HG03378 (cell line): Measurements from ENCODE around the gene EME2.
"Not testable (repeated sequence)": the region's sequence is repeated elsewhere in the genome, so short reads cannot be mapped to it uniquely, and the experiment has no call there.

ENCODE experiments used
- ATAC-seq: cut with Tn5 transposase; IDR thresholded peaks from one replicate; pipeline ENCODE4 v1.9.1; 2021; ENCODE audit warnings: mild to moderate bottlenecking, moderate library complexity; ENCODE audit not compliant: unreplicated experiment

The EME2 gene

GRCh38 chr16:1790611-1791255, 18.1 kb downstream of the EME2 start:
- ATAC-seq, result no peak

DNA sequence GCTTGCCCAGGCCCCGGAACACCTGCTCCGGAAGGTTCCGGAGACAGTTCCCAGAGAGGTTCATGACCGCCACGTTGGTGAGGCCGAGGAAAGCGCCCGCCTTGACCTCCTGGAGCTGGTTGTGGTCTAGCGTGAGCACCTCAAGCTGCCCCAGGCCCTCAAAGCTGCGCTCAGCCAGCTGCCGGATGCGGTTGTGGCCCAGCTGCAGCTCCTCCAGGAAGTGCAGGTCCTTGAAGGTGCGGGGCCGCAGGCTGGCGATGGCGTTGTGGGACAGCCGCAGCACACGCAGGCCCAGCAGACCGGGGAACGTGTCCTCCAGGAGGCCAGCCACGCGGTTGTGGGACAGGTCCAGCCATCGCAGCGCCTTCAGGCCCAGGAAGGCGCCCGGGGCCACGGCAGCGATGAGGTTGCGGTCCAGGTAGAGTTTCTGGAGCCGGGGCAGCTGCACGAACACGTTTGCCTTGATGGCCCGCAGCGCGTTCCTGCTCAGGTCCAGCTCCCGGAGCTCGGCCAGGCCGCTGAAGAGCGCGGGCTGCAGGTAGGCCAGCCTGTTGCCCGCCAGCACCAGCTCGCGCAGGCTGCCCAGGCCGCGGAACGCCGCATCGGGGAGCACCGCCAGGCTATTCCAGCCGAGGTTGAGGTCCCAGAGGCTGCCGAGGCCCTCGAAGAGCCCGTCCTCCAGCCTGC, 18.8 kb downstream of the EME2 start:
- ATAC-seq, result no peak

GRCh38 chr16:1791943-1792812, 19.6 kb downstream of the EME2 start:
- no peak for ATAC-seq

DNA sequence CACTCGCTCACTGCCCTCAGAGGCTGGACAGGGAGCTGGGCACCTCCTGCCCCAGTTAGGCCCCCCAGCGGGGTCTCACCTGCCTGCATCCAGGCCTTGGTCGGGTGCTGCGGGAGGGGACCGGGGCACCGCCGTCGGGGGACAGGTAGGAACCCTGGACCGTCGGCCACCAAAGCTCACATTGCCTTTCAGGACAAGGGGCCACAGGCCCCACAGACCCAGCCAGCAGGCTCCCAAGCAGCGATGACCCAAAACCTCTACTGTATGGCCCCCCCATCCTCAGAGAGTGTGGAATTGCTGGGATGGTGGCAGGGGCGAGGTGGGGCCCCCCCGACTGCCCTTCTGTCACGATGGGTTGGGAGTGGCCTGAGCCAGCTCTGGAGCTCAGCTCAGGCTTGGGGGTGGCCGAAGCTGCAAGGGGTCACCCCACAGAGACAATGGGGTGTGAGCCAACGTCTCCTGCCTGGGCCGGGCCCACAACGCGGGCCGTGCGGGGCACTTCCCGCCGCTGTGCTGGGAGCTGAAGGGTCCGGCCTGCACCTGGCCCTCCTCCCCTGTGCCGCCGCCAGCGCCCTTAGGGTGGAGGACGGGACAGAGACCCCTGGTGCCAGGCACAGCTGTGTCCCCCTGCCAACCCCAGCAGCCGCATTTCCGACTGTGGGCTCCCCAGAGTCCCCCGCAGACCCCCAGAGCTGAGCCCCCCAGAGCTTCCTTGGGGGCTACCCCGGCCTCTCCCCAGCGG, 20.4 kb downstream of the EME2 start:
- ATAC-seq, result no peak

DNA sequence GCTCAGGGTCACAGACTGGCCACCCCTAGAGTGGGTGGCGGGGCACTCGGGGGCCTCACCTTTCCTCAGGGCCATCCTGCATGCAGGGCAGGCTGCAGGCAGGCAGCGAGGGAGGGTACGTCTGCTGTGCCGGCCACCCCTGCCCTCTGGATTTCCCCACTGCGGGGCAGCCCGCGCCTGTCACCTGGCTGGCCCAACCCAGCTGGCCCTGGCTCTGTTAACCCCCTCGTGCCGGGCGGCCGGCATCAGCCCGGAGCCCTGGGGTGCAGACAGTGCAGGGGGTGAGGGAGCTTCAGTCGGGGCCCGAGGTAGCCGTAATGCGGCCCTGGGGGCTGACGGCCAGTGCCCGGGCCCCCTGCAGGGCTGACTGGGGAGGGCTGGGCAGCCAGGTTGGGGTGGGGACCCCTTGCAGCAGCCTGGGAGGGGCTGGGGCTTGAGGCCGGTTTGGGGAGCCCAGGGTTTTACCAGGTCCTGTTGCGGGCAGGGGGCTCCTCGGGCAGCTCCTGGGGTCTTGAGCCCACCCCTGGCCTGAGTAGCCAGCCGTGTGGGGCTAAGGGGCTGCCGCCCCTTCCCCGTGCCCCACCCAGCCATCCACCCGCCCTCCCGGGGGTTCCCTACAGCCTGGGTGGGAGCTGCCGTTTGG, 21.1 kb downstream of the EME2 start, which contains the start of gene IGFALS:
Gene IGFALS, minus strand, starts transcription at position 128 of the 643 bp plus-strand sequence. Its CDS starts 53 bp downstream, at position 75.
- ATAC-seq, result no peak

GRCh38 chr16:1794221-1794871, 21.7 kb downstream of the EME2 start:
- ATAC-seq, result no peak

- ATAC-seq, result no peak
These were observed 22.5 kb downstream of the EME2 start for GRCh38 chr16:1794908-1795666.

DNA sequence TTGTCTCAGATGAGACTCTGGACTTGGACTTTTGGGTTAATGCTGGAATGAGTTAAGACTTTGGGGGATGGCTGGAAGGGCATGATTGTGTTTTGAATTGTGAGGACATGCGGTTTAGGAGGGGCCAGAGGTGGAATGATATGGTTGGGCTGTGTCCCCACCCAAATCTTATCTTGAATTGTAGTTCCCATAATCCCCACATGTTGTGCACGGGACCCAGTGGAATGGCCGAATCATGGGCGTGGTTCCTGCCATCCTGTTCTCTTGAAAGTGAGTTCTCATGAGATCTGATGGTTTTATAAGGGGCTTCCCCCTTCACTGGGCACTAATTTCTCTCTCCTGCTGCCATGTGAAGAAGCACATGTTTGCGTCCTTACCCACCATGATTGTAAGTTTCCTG, 26.7 kb downstream of the EME2 start:
- ATAC-seq, result not testable (repeated sequence)

DNA sequence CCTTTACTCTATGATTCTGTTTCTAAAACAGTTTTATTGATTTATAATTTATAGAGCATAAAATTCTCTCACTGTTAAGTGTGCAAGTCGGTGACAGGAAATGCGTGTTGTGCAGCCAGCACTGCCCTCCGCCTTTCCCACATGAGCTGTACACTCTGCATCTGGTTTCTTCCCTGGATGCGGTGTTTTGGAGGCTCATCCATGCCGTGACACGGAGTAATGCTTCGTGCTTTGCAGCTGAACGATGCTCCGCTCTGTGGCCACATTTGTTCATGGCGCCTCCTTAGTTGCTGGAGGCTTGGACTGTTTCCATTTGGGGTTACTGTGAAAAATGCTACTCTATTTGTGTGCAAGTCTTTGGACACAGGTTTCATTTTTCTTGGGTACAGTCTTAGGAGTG, 28.1 kb downstream of the EME2 start:
- ATAC-seq, result no peak

DNA sequence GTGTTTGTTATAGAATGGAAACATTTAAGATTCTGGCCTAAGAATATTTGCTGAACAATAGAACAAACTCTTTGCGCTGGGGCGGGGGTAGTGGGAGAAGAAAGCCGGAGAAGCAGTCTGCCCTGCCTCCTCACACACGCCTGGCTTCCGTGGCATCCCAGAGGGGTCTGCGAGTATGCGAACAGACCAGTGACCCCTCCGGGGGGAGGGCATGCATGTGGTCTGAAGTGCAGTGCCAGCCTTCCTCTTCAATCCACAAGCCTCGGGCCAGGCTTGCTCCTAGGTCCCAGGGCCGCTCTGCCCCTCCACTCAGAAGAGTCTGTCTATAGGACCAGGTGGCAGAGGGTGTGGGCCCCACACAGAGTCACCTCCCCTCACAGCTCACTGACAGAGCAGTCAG, 35.0 kb downstream of the EME2 start:
- no peak for ATAC-seq

DNA sequence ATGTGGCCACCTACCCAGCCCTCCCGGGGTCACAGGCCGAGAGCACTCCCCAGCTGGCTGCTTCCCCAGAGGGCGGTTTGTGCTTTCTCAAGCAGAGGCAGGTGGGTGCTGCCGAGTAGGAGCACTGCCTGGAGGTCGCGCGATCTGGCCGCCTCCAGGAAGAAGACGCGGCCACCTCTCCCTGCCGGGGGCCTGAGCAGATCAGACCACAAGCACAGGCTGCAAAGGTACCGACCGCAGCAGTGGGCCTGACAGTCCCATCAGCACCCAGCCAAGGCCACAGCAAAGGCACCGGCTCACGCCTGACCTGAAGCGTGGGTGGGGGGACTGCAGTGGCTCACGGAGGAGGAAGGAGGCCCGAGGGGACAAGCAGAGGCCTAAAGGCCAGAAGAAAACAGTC, 36.1 kb downstream of the EME2 start:
- no peak for ATAC-seq

GRCh38 chr16:1809281-1809801, 36.7 kb downstream of the EME2 start:
- no peak for ATAC-seq

DNA sequence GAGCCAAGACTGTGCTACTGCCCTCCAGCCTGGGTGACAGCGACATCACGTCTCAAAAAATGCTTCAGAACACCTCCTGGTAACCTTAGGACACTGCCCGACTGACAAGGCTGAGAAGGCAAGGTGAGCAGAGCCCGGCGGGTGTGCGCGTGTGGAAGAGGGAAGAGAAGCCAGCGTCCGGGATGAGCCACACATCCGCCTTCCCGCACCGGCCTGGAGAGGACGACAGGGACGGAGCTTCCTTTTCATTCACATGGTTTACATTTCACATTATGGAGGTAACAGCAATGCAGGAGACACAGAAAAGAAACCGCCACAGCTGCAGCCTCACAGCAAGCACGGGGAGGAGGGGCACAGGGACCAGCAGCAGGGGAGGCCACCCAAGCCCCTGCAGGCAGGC, 37.5 kb downstream of the EME2 start:
- no peak for ATAC-seq

DNA sequence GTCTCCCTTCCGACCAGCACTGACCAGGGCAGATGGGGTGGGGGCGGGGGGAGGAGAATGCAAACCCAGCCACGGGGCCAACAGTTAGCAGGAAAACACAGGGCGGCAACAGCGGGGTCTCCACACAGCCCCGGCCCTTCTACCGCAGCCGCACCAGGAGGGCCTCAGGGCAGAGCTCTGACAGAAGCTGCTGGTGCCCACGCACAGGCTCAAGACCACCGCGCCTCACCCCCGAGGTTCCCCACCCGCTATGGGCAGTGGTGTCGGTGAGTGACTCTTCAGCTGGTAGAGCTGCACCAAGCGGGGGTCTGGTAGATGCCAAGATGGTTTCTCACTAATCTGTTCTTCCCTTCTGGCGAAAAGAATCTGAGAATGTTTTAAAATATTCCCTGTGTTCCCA, 37.9 kb downstream of the EME2 start:
- ATAC-seq, result no peak

- no peak for ATAC-seq
These were observed 40.1 kb downstream of the EME2 start for GRCh38 chr16:1812732-1813163.

DNA sequence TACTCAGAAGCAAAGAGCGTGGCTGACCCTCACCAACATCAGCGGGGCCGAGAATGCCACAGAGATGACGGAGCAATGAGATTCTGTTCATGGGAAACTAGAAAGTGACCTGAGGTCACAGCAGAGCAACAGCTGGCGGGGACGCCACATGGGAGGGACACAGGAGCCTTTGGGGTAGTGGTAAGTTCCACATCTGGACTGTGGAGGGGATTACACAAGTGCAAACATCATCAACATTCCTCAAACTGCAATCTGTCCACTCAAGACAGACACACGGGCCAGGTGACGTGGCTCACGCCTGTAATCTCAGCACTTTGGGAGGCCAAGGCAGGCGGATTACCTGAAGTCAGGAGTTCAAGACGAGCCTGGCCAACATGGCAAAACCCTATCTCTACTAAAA, 42.9 kb downstream of the EME2 start:
- no peak for ATAC-seq

DNA sequence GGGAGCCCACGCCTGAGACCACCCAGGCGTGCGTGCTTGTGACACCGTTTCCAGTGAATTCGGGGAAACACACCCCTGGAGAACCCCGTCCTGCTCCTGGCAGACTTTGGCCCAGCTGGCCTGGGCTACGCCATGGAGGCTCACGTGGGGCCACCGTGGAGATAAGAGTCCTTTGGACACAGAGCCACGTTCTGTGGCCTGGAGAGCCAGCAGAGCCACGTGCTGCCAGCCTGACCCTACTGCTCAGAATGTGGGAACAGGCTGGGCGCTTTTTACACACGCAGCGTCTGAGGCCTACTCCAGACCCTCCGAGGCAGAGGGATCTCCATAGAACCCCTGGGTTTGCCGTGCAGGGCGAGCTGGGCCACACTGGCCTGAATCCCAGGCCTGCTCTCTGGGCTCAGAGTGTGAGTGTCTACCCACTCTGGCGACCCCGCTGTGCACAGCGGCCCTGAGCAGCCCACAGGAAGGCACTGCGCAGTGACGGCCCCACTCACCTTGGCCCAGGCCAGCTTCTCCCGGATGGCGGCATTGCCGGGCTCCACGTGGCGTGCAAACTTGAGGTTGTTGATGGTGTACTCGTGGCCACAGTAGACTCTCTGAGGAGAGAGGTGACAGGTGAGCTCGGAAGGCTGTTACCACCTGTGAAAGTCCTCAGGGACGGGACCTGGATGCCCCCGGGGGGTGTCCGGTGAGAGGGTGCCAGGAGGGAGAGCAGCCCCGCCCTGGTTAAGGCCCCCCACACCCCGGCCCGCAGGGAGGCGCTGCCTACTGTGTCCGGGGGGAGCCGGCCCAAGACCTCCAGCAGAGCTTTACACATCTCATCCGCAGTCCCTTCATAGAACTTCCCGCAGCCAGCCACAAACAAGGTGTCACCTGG, 44.0 kb downstream of the EME2 start:
- ATAC-seq, result no peak

DNA sequence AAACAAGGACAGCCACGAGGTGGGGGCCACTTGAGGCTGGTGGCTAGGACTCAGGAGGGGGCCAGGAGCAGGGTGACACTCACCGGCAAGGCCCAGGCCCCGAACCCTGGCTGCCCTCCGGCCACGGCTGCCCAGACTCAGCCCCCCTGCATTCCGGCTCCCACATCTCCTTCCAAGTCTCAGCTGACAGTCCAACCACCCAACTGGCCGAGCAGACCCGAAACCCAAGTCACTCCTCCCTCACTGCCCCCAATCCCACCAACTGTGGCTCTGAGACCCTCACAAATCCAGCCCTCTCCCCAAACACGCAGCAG, 44.6 kb downstream of the EME2 start:
- ATAC-seq, result no peak
